GM06990 (cell line): ENCODE results near the gene HOXA1.

ENCODE experiments used
- DNase-seq: peaks from one replicate; pipeline ENCODE4 v3.0.0-alpha.2; 2011; ENCODE audit not compliant: insufficient read length; ENCODE audit errors: extremely low read depth
- H3K27me3 ChIP-seq: replicated peaks from 2 replicates; pipeline ENCODE4 v1.6.0; 2011; ENCODE audit warnings: low read length; ENCODE audit not compliant: control insufficient read depth, insufficient read depth
- H3K36me3 ChIP-seq: 2 replicates; pipeline ENCODE4 v1.5.1; 2011; ENCODE audit warnings: low read length; ENCODE audit not compliant: control insufficient read depth, insufficient read depth
- H3K4me3 ChIP-seq: replicated peaks from 2 replicates; pipeline ENCODE4 v1.5.1; 2011; ENCODE audit warnings: low read depth, mild to moderate bottlenecking, control low read depth, low read length
- CTCF ChIP-seq: IDR thresholded peaks from 2 replicates; pipeline ENCODE4 v1.5.1; 2011; ENCODE audit warnings: low read length, control low read depth, mild to moderate bottlenecking, inconsistent platforms; ENCODE audit not compliant: insufficient read depth, poor library complexity, severe bottlenecking

Gene HOXA1

GRCh38 chr7:27115221-27116026 lies 19.6 kb upstream of the HOXA1 start:
- TF ChIP-seq CTCF = no peak

GRCh38 chr7:27114881-27115220 lies 19.1 kb upstream of the HOXA1 start:
- H3K4me3 ChIP-seq = no peak overlapping the region
- TF ChIP-seq CTCF = no peak
- H3K27me3 ChIP-seq = no peaks in the 10 kb centered on the region; the same call in 1 of the 2 replicates
- no peaks in the 10 kb centered on the region for H3K36me3 ChIP-seq
- no peak for DNase-seq

More at GRCh38 chr7:27115221-27116026, 19.6 kb upstream of the HOXA1 start:
- H3K36me3 ChIP-seq = no peaks in the 10 kb centered on the region
- DNase-seq = no peak
- no peak overlapping the region for H3K4me3 ChIP-seq
- H3K27me3 ChIP-seq = no peaks in the 10 kb centered on the region; the same call in 1 of the 2 replicates

- DNase-seq = no peak
- no peak overlapping the region for H3K4me3 ChIP-seq
- H3K36me3 ChIP-seq = no peaks in the 10 kb centered on the region
- TF ChIP-seq CTCF = no peak
- no peaks in the 10 kb centered on the region; the same call in 1 of the 2 replicates for H3K27me3 ChIP-seq
Measured at GRCh38 chr7:27113991-27114769, 18.4 kb upstream of the HOXA1 start.

DNA sequence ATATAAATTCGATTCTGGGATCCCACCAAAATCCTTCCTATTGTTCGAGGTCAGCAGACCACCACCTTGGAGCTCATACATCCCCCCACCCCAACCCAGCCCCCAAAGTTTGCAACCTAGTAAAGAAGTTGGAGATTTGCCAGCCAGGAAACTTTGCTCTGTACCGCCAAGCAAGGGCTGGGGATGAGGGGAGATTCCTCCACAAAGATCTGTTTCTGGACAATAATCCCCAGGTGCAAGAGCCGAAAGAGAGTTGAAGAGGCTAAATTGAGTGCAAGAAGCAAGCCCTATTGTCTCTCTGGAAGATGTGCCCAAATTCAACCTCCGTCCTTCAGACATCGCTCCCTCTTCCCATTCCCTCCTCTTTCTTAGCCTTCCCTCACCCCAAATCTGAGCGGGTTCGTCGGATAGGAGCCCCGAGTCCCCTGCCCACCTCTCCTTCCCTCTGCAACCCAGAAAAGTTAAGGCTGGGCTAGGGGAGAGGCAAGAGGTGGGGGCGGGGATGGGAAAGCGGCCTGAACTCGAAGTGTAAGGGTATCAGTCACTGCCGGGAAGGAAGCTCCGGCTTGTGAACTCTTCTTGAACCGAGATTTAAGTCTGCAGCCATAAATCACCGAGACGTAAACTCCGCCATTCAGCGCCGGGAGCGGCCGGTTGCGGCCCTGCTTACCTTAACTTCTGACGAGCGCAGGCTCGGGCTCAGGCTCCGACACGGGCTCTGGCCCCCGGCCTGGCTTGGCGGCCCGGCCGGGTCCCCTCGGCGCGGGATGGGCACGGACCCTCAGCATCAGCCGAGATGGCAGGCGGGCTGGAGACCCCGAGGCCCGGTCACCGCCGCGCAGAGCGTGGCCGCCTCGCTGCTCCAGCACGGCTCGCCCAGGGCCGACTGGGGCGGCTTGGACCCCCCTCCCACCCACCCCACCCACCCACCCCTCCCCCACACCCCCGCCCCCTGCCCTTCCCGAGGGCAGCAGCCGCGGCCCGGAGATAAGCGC lies 17.5 kb upstream of the HOXA1 start:
- H3K27me3 ChIP-seq = no peaks in the 10 kb centered on the region; the same call in 1 of the 2 replicates
- no peak for DNase-seq
- no peak overlapping the region for H3K4me3 ChIP-seq
- TF ChIP-seq CTCF = no peak
- no peaks in the 10 kb centered on the region for H3K36me3 ChIP-seq

GRCh38 chr7:27112361-27112760 lies 16.6 kb upstream of the HOXA1 start:
- Histone ChIP-seq H3K36me3 (no peaks in the 10 kb centered on the region), H3K4me3 (no peak overlapping the region), H3K27me3 (no peaks in the 10 kb centered on the region; the same call in 1 of the 2 replicates)
- no peak for TF ChIP-seq CTCF
- no peak for DNase-seq
